Central memory CD8-positive, alpha-beta T cell (primary cell): ENCODE data around the gene COL8A1.

Experiments
- ATAC-seq: fragments of 150-1000 bp; cut with Tn5 transposase; replicated peaks from 2 replicates; pipeline ENCODE4 v1.10.0; 2022; ENCODE audit warnings: mild to moderate bottlenecking, moderate FRiP score, moderate number of reproducible peaks; ENCODE audit not compliant: poor library complexity, severe bottlenecking; ENCODE audit errors: extremely low read depth
- DNase-seq, 2 donors: peaks; one replicate each; pipeline ENCODE4 v3.0.0; 2021; ENCODE audit warnings: low spot score in 2 of 2
- H3K27ac Mint-ChIP-seq: one replicate; pipeline ENCODE4 v1.8.0; 2022; ENCODE audit warnings: low read depth, mild to moderate bottlenecking, moderate library complexity, mixed read lengths
- H3K27me3 Mint-ChIP-seq: one replicate; pipeline ENCODE4 v1.8.0; 2022; ENCODE audit warnings: mixed read lengths
- H3K36me3 Mint-ChIP-seq: one replicate; pipeline ENCODE4 v1.8.0; 2022; ENCODE audit warnings: mild to moderate bottlenecking, moderate library complexity, mixed read lengths; ENCODE audit not compliant: insufficient read depth
- H3K4me1 Mint-ChIP-seq: one replicate; pipeline ENCODE4 v1.8.0; 2022; ENCODE audit warnings: mixed read lengths
- H3K4me3 Mint-ChIP-seq: one replicate; pipeline ENCODE4 v1.8.0; 2022; ENCODE audit warnings: mild to moderate bottlenecking, moderate library complexity, mixed read lengths
- H3K9me3 Mint-ChIP-seq: one replicate; pipeline ENCODE4 v1.8.0; 2022; ENCODE audit warnings: mixed read lengths

COL8A1 gene

GRCh38 chr3:99644017-99644416 lies 5.6 kb downstream of the COL8A1 start:
- H3K9me3 Mint-ChIP-seq: no peaks in the 10 kb centered on the region
- H3K27ac Mint-ChIP-seq: no peak overlapping the region
- no peaks in the 10 kb centered on the region for H3K4me1 Mint-ChIP-seq
- no peak overlapping the region for H3K4me3 Mint-ChIP-seq
- H3K36me3 Mint-ChIP-seq: no peaks in the 10 kb centered on the region
- no peak for ATAC-seq
- DNase-seq: no peak
- H3K27me3 Mint-ChIP-seq: peaks cover 8% of the 10 kb centered on the region

- Mint-ChIP-seq H3K36me3 (no peaks in the 10 kb centered on the region), H3K27ac (no peak overlapping the region), H3K4me3 (no peak overlapping the region), H3K4me1 (no peaks in the 10 kb centered on the region), H3K27me3 (peaks cover 9% of the 10 kb centered on the region), H3K9me3 (no peaks in the 10 kb centered on the region)
- DNase-seq (no peak), ATAC-seq (no peak)
These were observed 6.4 kb downstream of the COL8A1 start for GRCh38 chr3:99644746-99645145.

GRCh38 chr3:99645277-99646106 lies 7.1 kb downstream of the COL8A1 start:
- no peak for DNase-seq
- H3K4me1 Mint-ChIP-seq: no peaks in the 10 kb centered on the region
- no peak overlapping the region for H3K27ac Mint-ChIP-seq
- H3K4me3 Mint-ChIP-seq: no peak overlapping the region
- no peak for ATAC-seq
- H3K9me3 Mint-ChIP-seq: no peaks in the 10 kb centered on the region
- H3K27me3 Mint-ChIP-seq: peaks cover 9% of the 10 kb centered on the region
- H3K36me3 Mint-ChIP-seq: no peaks in the 10 kb centered on the region

- no peaks in the 10 kb centered on the region for H3K36me3 Mint-ChIP-seq
These were observed 7.7 kb downstream of the COL8A1 start for GRCh38 chr3:99646107-99646435.

GRCh38 chr3:99647081-99647480 lies 8.7 kb downstream of the COL8A1 start:
- Mint-ChIP-seq H3K36me3 (no peaks in the 10 kb centered on the region), H3K27me3 (peaks cover 9% of the 10 kb centered on the region), H3K9me3 (no peaks in the 10 kb centered on the region), H3K4me1 (no peaks in the 10 kb centered on the region), H3K27ac (no peak overlapping the region), H3K4me3 (no peak overlapping the region)
- ATAC-seq (no peak), DNase-seq (no peak)

More at GRCh38 chr3:99646107-99646435, 7.7 kb downstream of the COL8A1 start:
- peaks cover 9% of the 10 kb centered on the region for H3K27me3 Mint-ChIP-seq
- DNase-seq (no peak), ATAC-seq (no peak)
- H3K27ac Mint-ChIP-seq: no peak overlapping the region
- H3K9me3 Mint-ChIP-seq: no peaks in the 10 kb centered on the region
- no peaks in the 10 kb centered on the region for H3K4me1 Mint-ChIP-seq
- no peak overlapping the region for H3K4me3 Mint-ChIP-seq

GRCh38 chr3:99648101-99648500 lies 9.7 kb downstream of the COL8A1 start:
- Mint-ChIP-seq H3K27ac (no peak overlapping the region), H3K36me3 (no peaks in the 10 kb centered on the region)

GRCh38 chr3:99648516-99648915 lies 10.1 kb downstream of the COL8A1 start:
- no peaks in the 10 kb centered on the region for H3K36me3 Mint-ChIP-seq
- H3K9me3 Mint-ChIP-seq: no peaks in the 10 kb centered on the region
- H3K27me3 Mint-ChIP-seq: peaks cover 9% of the 10 kb centered on the region
- ATAC-seq (no peak), DNase-seq (no peak)
- H3K4me3 Mint-ChIP-seq: no peak overlapping the region
- no peak overlapping the region for H3K27ac Mint-ChIP-seq
- no peaks in the 10 kb centered on the region for H3K4me1 Mint-ChIP-seq

More at GRCh38 chr3:99648101-99648500, 9.7 kb downstream of the COL8A1 start:
- ATAC-seq: no peak
- DNase-seq: no peak
- H3K9me3 Mint-ChIP-seq: no peaks in the 10 kb centered on the region
- no peak overlapping the region for H3K4me3 Mint-ChIP-seq
- peaks cover 9% of the 10 kb centered on the region for H3K27me3 Mint-ChIP-seq
- no peaks in the 10 kb centered on the region for H3K4me1 Mint-ChIP-seq

GRCh38 chr3:99651531-99651930 lies 13.1 kb downstream of the COL8A1 start:
- Mint-ChIP-seq H3K9me3 (no peaks in the 10 kb centered on the region), H3K27me3 (peaks cover 9% of the 10 kb centered on the region), H3K4me3 (no peak overlapping the region), H3K36me3 (no peaks in the 10 kb centered on the region), H3K27ac (no peak overlapping the region), H3K4me1 (no peaks in the 10 kb centered on the region)
- ATAC-seq: no peak
- no peak for DNase-seq

- no peak overlapping the region for H3K4me3 Mint-ChIP-seq
- H3K27ac Mint-ChIP-seq: no peak overlapping the region
- DNase-seq (no peak), ATAC-seq (no peak)
- no peaks in the 10 kb centered on the region for H3K27me3 Mint-ChIP-seq
- no peaks in the 10 kb centered on the region for H3K36me3 Mint-ChIP-seq
- H3K9me3 Mint-ChIP-seq: no peaks in the 10 kb centered on the region
- H3K4me1 Mint-ChIP-seq: no peaks in the 10 kb centered on the region
These were observed 18.2 kb downstream of the COL8A1 start for GRCh38 chr3:99656624-99657023.

- ATAC-seq (no peak), DNase-seq (no peak)
- no peaks in the 10 kb centered on the region for H3K27me3 Mint-ChIP-seq
- H3K36me3 Mint-ChIP-seq: peaks cover 1% of the 10 kb centered on the region
- H3K4me1 Mint-ChIP-seq: no peaks in the 10 kb centered on the region
- H3K4me3 Mint-ChIP-seq: no peak overlapping the region
- H3K27ac Mint-ChIP-seq: no peak overlapping the region
- no peaks in the 10 kb centered on the region for H3K9me3 Mint-ChIP-seq
These were observed 19.9 kb downstream of the COL8A1 start for GRCh38 chr3:99658274-99658673.

- Mint-ChIP-seq H3K36me3 (peaks cover 1% of the 10 kb centered on the region), H3K4me3 (no peak overlapping the region), H3K9me3 (no peaks in the 10 kb centered on the region), H3K27ac (no peak overlapping the region), H3K27me3 (no peaks in the 10 kb centered on the region), H3K4me1 (no peaks in the 10 kb centered on the region)
- DNase-seq (no peak), ATAC-seq (no peak)
These were observed 20.6 kb downstream of the COL8A1 start for GRCh38 chr3:99659032-99659431.

- H3K27me3 Mint-ChIP-seq: no peaks in the 10 kb centered on the region
- ATAC-seq (no peak), DNase-seq (no peak)
- H3K36me3 Mint-ChIP-seq: peaks cover 1% of the 10 kb centered on the region
- no peaks in the 10 kb centered on the region for H3K4me1 Mint-ChIP-seq
- no peak overlapping the region for H3K27ac Mint-ChIP-seq
- no peaks in the 10 kb centered on the region for H3K9me3 Mint-ChIP-seq
- H3K4me3 Mint-ChIP-seq: no peak overlapping the region
These were observed 21.6 kb downstream of the COL8A1 start for GRCh38 chr3:99659951-99660350.

- Mint-ChIP-seq H3K27ac (no peak overlapping the region), H3K4me1 (no peaks in the 10 kb centered on the region), H3K36me3 (peaks cover 1% of the 10 kb centered on the region), H3K27me3 (no peaks in the 10 kb centered on the region), H3K9me3 (no peaks in the 10 kb centered on the region), H3K4me3 (no peak overlapping the region)
- ATAC-seq: no peak
- no peak for DNase-seq
These were observed 24.6 kb downstream of the COL8A1 start for GRCh38 chr3:99662838-99663570.
